GM19455 (cell line): ENCODE results near the gene MOB3C.

Source experiments
- ATAC-seq: cut with Tn5 transposase; IDR thresholded peaks from one replicate; pipeline ENCODE4 v1.9.1; 2021; ENCODE audit not compliant: unreplicated experiment

MOB3C gene

DNA sequence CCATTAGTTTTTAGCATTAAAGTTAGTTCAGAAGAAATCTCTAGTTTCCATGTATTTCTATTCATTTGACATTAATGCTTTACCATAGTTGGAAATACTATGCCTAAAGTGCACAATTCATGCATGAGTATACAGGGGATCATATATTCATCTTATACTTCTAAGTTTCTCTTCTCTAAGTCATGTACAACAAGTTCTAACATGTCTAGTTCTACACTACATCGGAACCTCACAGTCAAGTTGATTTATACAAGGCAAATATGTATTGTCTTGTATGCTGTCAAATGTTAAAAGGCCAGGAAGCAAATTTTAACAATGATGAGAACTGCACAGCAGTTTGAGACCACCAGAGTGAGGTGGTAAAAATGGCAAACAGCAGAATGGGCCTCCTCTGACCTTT lies 22.9 kb upstream of the MOB3C start:
- ATAC-seq: no peak

DNA sequence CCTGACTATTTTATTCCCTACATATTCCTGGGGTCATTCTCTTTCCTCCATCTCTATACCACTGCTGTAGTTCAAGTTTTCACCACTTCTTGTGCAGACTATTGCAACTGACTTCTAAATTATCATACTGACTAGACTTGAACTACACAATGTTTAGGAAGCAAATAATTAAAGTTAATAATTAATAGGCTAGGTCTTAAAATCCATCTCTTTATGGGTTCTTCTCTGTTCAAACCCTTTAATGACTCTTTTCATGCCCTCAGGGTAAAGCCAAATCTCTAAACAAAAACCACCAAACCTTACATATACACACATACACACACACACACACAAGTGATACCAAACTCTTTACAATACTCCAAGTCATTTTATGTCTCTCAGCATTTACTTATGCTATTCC lies 22.3 kb upstream of the MOB3C start:
- no peak for ATAC-seq

DNA sequence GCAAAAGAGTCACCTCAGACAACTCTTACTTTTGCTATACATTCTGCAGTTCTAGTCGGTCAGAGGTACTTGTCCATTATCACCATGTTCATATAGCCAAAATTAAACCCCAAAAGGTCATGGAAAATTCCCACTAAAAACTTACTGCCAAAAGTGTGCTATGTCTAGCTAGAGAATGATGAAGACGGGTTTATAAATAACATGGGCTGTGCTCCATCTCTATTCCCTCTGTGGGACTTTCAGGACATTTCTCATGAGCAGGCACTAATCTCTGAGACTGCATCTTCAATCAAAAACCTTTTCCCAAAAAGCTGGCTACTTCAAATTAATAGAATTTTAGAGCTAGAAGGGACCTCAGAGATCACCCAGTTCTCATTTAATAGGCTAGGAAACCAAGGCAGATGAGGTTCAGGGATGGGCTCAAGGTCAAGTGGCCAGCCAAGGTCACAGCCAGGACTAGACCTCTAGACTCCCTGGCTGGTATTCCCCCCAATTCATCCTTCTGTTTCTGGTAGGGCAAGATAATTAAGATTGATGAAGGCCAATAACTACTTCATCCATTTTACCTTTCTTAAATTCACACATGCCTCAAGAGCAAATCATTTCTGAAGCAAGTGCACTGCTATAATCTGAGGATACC lies 21.0 kb upstream of the MOB3C start:
- no peak for ATAC-seq

DNA sequence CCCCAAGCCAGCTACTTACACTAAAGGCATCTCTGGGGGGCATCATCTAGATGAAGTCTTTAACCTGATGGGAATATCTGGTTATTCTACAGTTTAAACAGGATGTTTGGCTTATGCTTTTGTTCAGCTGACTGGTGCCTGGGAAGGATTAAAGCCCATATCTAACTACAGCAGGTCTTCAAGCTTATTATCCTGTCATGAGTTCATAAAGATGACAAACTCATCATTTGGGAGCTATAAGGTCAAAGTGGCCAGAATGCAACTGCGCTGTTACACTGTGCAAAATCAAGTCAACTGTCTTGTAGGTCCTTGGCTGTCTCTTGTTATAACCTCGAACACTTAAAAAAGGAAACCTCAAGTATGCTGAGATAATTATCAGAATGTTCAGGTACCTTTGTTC lies 18.6 kb upstream of the MOB3C start:
- ATAC-seq: no peak

DNA sequence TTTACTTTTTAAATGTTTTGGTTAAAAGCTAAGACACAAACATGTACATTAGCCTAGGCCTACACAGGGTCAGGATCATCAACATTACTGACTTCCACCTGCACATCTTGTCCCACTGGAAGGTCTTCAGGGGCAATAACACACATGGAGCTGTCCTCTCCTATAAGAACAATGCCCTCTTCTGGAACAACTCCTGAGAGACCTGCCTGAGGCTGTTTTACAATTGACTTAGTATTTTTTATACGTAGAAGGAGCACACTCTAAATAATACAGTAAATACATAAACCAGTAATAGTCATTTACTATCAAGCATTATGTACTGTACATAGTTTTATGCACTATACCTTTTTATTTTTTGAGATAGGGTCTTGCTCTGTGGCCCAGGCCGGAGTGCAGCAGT lies 14.1 kb upstream of the MOB3C start:
- ATAC-seq: no peak

DNA sequence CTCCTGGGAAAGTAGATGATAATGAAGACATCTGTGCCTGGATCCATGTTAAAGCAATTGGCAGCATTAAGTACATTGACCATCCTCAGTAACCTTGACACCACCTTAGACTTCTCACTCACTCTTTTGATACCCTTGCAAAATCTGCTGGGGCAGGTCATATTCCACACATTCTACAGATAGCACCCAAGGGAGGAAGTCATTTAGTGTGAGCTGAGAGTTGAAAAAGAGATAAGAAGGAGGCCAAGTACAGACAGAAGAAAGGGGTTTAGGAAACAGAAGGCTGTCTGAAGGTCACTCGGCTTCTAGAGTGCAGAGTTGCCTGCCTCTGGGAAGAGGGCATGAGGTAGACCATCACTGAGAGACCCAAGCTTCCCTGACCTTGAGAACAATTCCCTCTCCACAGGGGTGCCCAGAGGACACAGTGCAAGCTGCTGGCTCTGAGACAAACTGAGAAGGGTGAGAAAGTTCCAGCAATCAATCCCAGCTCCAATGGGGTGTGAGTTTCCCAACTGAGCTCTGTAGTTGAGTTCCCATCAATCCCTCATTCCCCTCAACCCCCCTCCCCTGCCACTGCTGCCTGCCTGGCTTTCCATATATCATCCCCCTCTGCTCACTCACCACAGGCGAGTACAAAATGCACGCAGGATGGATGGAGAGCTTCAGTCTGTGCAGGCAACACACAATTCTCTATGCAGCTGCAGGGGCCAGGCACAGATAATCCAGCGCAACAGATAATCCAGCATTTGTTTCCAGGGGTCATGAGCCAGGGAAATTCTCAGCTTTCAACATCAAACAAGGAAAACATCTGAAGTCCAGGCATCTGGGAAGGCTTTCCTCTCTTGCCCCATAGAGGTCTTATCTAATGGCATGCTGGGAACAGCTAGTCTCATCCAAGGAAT lies 7.4 kb upstream of the MOB3C start:
- no peak for ATAC-seq

DNA sequence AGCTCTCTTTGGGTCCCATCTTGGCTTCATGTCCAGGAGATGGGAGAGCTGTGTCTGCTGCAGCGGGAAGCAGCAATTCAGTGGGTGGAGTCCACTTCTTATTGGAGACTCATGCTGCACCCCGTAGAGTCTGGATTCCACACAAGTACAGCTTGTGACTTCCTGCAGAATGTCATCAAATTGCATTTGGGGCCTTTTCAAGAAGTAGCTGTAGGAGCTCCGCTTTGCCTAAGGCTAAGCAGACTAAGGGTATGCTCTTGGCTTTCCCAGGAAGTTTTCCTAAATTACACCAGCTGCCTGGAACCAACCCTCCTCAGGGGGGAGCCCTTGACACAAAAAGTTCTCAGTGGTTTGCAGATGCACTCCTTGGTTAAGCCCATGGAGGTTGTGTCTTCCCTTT lies 5.7 kb upstream of the MOB3C start:
- no peak for ATAC-seq

DNA sequence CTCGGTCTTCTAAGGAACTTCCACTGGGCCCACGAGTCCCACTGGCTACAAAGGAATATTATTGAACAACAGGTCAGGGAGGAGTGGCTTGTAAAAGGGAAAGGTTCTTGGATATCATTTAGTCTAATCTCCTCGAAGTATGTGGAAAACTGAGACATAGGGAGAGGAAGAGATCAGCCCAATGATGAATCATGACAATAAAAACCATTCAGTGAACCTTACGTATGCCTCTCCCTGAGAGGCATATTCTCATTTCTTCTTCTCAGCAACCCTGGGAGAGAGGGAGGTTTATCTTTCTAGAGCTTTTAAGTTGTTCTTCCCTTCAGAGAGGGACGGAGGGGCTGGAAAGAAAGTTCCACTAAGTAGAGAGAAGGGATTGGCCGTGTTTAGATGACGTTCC lies 5.3 kb upstream of the MOB3C start:
- no peak for ATAC-seq

DNA sequence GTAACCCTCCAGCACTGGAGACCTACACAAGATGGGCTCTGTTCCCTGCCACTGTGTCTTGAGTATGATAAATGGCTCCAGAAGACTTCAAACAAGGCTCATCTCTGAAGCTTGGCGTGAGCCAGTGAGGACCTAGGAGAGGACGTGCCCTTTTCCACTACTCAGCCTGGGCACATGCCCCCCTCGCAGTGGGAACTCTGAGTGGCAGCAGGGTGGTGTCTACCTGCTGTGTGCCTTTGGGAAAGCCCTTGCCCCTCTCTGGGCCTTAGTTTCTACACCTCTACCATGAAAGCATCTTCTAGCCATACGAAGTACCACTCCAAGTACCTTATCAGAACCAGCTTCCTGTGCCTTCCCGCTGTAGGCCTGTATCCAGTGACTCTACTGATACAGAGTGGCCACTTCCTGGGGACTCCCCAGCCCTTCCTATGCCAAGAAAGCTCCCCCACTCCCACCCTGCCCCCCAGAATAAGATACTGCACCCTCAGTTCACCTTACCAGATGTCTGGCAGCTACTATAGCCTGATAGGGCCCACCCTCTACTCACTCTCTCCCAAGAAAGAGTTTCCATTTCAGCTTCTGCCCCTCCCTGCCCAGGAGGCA lies 3.1 kb upstream of the MOB3C start:
- ATAC-seq: no peak

DNA sequence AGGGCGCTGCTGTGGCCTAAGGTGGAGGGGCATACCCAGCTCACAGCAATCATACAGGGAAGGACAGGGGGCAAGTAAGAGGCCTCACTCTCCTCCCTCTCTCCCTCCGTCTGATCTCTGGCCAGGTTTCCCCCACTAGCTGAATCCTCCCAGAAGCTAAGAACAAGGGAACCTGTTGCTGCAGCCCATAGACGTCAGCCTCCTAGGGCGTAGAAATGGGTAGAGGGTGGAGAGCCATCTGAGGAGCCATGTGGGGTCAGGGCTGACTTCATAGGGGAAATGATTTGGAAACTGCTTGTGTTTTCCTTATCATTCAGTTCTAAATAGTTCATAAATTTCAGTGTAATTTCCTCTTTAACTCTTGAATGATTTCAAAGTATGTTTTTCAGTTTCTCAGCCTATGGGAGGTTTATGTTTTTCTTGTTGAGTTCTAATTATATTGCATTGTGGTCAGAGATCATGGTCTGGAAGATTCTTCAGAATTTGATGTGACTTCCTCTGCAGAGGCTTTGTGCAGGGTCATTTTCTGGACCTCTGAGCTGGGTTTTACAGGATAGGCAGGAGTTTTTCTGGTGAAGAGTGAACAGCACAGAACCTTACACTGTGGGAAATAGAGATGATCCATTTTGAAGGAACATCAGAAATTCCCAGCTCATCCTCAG lies 2.3 kb upstream of the MOB3C start:
- ATAC-seq: no peak

DNA sequence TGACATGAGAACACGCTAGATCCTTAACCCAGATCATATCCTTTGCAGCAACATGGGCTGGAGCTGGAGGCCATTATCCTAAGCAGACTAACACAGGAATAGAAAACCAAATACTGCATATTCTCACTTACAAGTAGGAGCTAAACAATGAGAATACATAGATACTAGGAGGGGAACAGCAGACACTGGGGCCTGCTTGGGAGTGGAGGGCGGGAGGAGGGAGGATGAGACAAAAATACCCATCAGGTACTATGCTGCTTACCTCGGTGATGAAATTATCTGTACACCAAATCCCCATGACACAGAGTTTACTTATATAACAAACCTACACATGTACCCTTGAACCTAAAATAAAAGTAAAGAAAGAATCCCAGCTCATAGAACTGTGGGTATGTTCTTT lies 1.2 kb upstream of the MOB3C start:
- no peak for ATAC-seq

DNA sequence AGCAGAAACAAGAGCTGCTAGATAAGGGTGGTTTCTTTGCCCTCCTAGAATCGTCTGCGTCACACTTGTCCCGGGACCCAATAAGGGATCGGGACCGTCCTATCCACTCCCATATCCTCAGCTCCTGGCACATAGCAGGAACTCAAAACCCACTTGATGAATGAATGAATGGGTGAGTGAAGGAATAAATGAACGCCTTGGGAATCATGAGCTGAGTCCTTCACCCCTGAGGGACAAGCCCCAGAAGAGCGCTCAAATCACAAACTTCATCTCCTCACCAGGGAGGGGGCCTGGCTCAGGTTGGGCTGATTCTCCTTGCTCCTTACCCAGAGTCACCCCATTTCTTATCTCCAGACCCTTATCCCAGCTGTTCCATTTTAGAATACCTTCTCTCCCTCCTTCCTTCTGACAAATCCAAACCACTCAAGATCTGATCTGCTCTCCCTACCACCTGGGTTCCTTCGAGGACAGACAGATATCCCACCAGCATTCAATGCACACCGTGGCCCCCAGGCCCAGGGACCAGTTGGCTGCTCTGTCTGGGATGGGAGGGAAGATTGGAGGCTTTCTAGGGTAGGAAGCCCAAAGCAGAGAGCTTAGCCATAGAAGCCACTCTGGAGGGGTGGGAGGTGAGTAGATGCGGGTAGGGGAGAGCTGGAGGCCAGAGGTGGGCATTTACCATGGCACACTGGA lies 643 bp upstream of the MOB3C start:
- peak; percentile 12 for ATAC-seq

DNA sequence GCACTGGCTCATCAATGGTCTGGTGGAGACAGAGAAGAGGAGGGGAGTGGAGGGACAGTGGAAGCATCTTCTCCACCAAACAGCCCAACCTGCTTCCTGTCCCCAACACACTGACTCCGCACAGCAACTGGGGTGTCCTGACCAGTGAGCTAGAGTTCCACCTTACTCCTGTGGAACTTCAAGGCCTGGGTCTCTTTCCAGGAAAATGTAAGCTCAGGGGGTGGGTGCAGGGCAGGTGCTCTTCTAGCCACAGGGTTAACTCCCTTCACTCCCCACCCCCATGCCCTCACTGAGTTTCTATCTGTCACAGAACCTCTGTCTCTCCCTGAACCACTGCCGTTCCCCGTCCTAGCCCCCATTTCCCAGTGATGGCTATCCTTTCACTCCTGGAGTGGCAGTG lies 876 bp downstream of the MOB3C start:
- ATAC-seq: no peak

DNA sequence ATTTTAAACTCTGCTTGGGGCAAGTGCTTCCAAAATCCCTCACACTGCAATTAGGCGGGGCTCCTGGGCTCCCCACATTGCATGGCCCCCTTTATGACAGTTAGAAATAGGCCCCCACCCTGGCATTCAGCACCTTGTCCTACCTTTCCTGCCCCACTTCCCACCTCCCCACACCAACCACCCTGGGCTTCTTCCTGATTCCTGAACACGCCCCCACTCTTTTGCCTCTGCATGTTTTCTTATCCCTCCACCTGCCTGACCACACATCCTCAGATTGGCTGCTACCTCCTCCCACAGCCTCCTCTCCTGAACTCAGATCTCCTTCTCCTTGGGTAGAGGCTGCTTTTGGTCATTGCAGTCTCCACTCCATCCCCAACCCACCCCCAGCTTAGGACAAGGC lies 1.5 kb downstream of the MOB3C start:
- no peak for ATAC-seq

DNA sequence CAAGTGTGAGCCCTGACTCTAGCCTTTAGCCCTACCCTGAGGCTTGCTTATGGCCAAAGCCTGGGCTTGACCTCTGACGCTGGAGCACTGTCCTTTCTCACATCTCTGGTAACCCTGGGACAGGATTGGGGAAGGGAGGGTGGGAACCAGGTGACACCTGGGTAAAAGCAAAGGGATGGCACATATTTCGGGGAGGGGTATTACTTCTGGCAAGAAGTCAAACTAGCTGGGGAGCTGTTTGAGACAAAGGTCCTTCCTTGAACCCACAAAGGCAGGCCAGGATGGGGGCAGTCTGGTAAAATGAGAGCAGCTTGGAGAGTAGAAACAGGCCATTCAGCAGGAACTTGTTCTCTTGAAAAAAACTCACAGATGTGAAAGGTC lies 2.0 kb downstream of the MOB3C start:
- ATAC-seq: no peak

DNA sequence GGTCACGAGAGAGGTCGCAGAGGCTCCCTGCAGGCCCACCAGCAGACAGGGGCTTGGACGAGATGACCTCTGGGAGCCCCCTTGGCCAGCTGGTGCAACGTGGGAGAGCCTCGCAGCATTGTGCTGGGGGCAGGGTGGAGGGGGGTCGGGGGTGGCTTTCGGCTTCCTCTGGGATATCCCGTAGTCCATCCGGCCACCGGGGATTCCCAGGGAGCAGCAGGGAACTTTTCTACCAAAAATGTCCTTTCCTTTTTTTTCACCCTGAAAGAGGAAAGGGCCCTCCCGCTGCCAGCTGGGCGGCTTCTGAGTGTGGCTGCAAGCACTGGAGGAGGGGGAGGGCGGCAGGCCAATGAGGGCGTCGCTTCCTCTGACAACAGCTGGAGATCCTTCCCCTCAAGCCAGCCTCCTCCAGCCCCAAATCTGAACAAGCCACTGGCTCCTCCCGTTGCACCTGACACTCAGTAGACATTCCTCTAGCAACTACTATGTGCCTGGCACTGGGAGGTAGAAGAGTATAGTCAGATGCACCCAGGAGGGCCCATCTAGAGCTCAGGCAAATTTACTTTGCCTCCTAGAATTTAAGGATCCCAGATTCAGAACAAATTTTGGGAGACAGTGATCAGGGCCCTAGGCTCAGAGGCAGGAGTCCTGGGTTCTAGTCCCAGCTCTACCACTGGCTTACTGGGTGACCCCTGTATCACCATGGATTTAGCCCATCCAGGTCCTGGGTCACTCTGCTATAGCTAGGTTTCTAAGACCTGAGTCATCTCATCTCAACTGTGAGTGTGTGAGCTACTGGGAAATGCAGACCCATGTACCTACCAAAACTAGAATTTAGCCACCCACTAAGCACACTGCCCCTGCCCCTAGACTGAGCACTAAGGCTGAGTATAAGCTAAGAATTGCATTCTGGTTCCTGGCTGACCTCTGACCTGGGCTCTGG lies 2.7 kb downstream of the MOB3C start:
- no peak for ATAC-seq

DNA sequence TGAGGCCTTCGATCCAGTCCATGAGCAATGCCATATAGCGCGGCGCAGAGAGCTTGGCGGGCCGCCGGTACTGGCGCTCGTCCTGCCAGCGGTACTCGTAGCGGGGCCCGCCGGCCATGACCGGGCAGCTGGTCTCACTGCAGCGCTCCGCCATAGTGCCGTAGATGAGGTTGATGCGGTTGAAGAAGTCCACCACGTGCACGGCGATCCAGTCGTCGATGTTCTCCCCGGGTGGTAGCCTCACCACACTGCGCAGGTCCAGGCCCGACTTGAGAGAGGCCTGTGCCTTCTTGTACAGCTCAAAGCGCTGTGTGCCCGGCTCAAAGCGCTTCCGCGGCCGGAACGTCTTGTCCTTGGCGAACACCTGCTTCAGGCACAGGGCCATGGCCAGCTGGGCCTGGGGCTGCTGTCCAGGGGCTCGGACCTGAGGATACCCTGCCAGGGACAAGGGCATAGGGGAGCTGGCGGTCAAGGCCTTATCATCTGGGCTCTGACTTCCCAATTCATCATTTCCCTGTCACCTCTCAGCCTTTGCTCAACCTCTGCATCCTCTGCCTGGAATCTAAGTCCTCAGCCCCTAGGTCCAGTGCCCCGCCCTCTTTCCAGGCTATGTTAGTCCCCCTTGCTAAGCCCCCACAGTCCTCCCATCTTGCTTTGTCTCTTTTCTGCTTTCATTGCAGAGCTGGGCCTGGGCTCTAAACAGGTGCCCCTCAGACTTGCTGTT lies 3.5 kb downstream of the MOB3C start:
- ATAC-seq: no peak

DNA sequence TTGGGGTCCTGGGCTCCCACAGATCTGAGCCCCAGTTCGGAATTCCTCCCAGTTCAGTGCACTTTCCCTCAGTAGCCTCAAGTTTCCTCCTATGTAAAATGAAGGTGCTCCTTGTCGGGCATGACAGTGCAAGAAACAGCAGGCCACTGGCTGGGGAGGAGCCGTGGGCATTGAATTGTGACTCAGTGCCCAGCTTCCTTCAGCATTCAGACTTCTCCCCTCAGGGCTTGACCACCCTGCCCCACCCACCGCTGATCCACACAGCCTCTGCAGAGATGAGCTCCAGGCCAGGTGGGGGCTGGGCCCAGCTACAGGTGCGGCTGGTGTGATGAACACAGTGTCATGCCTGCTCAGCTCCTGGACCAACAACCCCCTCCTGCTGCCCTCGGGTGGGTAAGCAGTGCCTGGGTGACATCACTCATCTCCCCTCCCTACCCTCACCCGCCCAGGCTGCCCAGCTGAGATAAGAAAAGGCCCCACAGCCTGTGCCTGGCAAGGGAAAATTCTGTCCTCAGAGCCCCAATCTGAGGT lies 4.9 kb downstream of the MOB3C start:
- no peak for ATAC-seq
